GM18868 (cell line): Measurements from ENCODE around the gene CREB5.

Source experiments
- ATAC-seq: cut with Tn5 transposase; IDR thresholded peaks from one replicate; pipeline ENCODE4 v1.9.1; 2021; ENCODE audit warnings: mild to moderate bottlenecking, moderate library complexity; ENCODE audit not compliant: unreplicated experiment

The CREB5 gene

GRCh38 chr7:28726555-28726954 is 314.2 kb downstream of the CREB5 start:
- no peak for ATAC-seq

- ATAC-seq, result no peak
Measured at GRCh38 chr7:28729281-28729680, 317.0 kb downstream of the CREB5 start.

- no peak for ATAC-seq
Measured at GRCh38 chr7:28729727-28730126, 317.4 kb downstream of the CREB5 start.

- ATAC-seq, result no peak
Measured at GRCh38 chr7:28731092-28731658, 318.9 kb downstream of the CREB5 start.

GRCh38 chr7:28732071-28732869 is 320.0 kb downstream of the CREB5 start:
- no peak for ATAC-seq

- no peak for ATAC-seq
Measured at GRCh38 chr7:28733035-28733434, 320.7 kb downstream of the CREB5 start.

- no peak for ATAC-seq
Measured at GRCh38 chr7:28738412-28738811, 326.1 kb downstream of the CREB5 start.

GRCh38 chr7:28739128-28739527 is 326.8 kb downstream of the CREB5 start:
- ATAC-seq, result no peak

GRCh38 chr7:28739826-28740225 is 327.5 kb downstream of the CREB5 start:
- ATAC-seq, result no peak

GRCh38 chr7:28744951-28745350 is 332.6 kb downstream of the CREB5 start:
- no peak for ATAC-seq

- ATAC-seq, result no peak
Measured at GRCh38 chr7:28745351-28745750, 333.0 kb downstream of the CREB5 start.

GRCh38 chr7:28747404-28747803 is 335.1 kb downstream of the CREB5 start:
- ATAC-seq, result no peak

- ATAC-seq, result no peak
Measured at GRCh38 chr7:28747854-28748253, 335.5 kb downstream of the CREB5 start.

- ATAC-seq, result no peak
Measured at GRCh38 chr7:28748346-28748745, 336.0 kb downstream of the CREB5 start.

GRCh38 chr7:28748933-28749584 is 336.7 kb downstream of the CREB5 start:
- ATAC-seq, result peak; percentile 97

- no peak for ATAC-seq
Measured at GRCh38 chr7:28749638-28750037, 337.3 kb downstream of the CREB5 start.

- no peak for ATAC-seq
Measured at GRCh38 chr7:28750981-28751380, 338.7 kb downstream of the CREB5 start.

- no peak for ATAC-seq
Measured at GRCh38 chr7:28753613-28754012, 341.3 kb downstream of the CREB5 start.

- peak; percentile 60 for ATAC-seq
Measured at GRCh38 chr7:28754027-28754426, 341.7 kb downstream of the CREB5 start.

GRCh38 chr7:28754447-28754846 is 342.1 kb downstream of the CREB5 start:
- ATAC-seq, result no peak

GRCh38 chr7:28755255-28755654 is 342.9 kb downstream of the CREB5 start:
- ATAC-seq, result no peak

GRCh38 chr7:28758186-28758585 is 345.9 kb downstream of the CREB5 start:
- ATAC-seq, result no peak
